ENCODE results near the gene RALGAPA1. TPM values are rescaled to one million over a fixed set of nuclear protein-coding genes. Genes with fewer than 3 reads are reported as not detected.

The RALGAPA1 gene
- total and polyA plus RNA-seq, 2 of the 13 experiments (the other 11 are each of a cell fraction or from before 2014, with no cell fraction given) = 65.0 to 89.2 TPM

DNA sequence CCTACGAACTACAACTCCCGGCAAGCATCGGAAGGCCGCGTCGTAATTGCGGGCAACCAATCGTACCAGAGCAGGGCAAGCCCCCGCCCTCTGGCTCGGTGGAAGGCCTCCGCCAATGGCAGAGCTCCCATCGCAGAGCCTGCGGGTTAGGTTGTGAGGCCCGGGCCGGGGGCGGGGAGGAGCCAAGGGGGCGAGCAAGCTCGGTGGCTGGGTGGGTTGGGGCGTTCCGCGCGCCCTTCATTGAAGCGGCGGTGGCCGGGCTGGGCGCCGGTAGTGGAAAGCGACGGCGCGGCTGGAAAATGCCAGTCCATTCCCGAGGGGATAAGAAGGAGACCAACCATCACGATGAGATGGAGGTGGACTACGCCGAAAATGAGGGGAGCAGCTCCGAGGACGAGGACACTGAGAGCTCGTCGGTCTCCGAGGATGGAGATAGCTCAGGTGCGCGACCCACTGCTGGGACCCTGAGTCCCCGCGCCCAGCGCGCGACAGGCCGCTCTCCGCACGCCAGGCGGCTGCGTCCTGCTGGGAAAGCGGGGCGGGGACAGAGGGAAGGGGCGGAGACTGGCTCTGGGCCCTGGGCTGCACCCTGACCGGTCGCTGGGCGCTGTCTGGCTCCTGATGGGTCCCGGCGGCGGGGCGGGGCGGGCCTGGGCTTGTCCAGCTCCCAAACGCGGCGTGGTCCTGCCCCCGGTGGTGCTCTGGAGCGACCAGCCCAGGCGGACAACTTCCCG is 17.3 kb upstream of the RALGAPA1 start, which contains the start of gene BRMS1L (continued):
- peak; percentile 92 for TF ChIP-seq HOXA3 (CRISPR knock-in tag; IDR thresholded peaks at IDR 0.05)
- TF ChIP-seq ZNF101 (CRISPR knock-in tag; IDR thresholded peaks at IDR 0.05; ENCODE audit: borderline replicate concordance, low read depth) = peak; percentile 99
- peak; percentile 95 for TF ChIP-seq ZNF781 (CRISPR knock-in tag; IDR thresholded peaks at IDR 0.05; ENCODE audit: borderline replicate concordance, not compliant biosample characterization)
- peak; percentile 99 for TF ChIP-seq MED8 (CRISPR knock-in tag; IDR thresholded peaks at IDR 0.05; ENCODE audit: insufficient replicate concordance)
- TF ChIP-seq, protein P1, sequence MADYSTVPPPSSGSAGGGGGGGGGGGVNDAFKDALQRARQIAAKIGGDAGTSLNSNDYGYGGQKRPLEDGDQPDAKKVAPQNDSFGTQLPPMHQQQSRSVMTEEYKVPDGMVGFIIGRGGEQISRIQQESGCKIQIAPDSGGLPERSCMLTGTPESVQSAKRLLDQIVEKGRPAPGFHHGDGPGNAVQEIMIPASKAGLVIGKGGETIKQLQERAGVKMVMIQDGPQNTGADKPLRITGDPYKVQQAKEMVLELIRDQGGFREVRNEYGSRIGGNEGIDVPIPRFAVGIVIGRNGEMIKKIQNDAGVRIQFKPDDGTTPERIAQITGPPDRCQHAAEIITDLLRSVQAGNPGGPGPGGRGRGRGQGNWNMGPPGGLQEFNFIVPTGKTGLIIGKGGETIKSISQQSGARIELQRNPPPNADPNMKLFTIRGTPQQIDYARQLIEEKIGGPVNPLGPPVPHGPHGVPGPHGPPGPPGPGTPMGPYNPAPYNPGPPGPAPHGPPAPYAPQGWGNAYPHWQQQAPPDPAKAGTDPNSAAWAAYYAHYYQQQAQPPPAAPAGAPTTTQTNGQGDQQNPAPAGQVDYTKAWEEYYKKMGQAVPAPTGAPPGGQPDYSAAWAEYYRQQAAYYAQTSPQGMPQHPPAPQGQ (CRISPR knock-in tag; IDR thresholded peaks at IDR 0.05; ENCODE audit: borderline replicate concordance) = peak; percentile 99
- TF ChIP-seq, protein P2, sequence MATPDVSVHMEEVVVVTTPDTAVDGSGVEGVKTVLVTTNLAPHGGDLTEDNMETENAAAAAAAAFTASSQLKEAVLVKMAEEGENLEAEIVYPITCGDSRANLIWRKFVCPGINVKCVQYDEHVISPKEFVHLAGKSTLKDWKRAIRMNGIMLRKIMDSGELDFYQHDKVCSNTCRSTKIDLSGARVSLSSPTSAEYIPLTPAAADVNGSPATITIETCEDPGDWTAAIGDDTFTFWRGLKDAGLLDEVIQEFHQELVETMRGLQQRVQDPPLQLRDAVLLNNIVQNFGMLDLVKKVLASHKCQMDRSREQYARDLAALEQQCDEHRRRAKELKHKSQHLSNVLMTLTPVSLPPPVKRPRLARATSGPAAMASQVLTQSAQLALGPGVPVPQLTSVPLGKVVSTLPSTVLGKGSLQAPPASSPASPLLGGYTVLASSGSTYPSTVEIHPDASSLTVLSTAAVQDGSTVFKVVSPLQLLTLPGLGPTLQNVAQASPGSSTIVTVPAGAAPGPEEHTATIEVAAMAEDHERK (CRISPR knock-in tag; IDR thresholded peaks at IDR 0.05; ENCODE audit: low read depth) = peak; percentile 50; the same call in 1 of the 2 replicates
- TF ChIP-seq TBL1XR1 (IDR thresholded peaks at IDR 0.05; ENCODE audit: borderline replicate concordance, low read length, partially characterized antibody) = peak; percentile 57
- TF ChIP-seq, protein P3, sequence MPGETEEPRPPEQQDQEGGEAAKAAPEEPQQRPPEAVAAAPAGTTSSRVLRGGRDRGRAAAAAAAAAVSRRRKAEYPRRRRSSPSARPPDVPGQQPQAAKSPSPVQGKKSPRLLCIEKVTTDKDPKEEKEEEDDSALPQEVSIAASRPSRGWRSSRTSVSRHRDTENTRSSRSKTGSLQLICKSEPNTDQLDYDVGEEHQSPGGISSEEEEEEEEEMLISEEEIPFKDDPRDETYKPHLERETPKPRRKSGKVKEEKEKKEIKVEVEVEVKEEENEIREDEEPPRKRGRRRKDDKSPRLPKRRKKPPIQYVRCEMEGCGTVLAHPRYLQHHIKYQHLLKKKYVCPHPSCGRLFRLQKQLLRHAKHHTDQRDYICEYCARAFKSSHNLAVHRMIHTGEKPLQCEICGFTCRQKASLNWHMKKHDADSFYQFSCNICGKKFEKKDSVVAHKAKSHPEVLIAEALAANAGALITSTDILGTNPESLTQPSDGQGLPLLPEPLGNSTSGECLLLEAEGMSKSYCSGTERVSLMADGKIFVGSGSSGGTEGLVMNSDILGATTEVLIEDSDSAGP (CRISPR knock-in tag; IDR thresholded peaks at IDR 0.05; ENCODE audit: borderline replicate concordance) = peak; percentile 98
- TF ChIP-seq NCOA5 (CRISPR knock-in tag; IDR thresholded peaks at IDR 0.05) = no peak
- TF ChIP-seq EP300 (IDR thresholded peaks at IDR 0.05; ENCODE audit: low read depth in 2 of 2, low read length in 2 of 2) = peak in 1 of 2 experiments; percentile 50; a peak in 2 of 4 replicates
- TF ChIP-seq EP300 (CRISPR knock-in tag; IDR thresholded peaks at IDR 0.05; ENCODE audit: borderline replicate concordance) = peak; percentile 67
- peak; percentile 85; the same call in 1 of the 2 replicates for TF ChIP-seq ZBTB8A (CRISPR knock-in tag; IDR thresholded peaks at IDR 0.05; ENCODE audit: borderline replicate concordance, low read depth)
- TF ChIP-seq BCL6 (CRISPR knock-in tag; IDR thresholded peaks at IDR 0.05) = peak; percentile 82
- peak; percentile 66 for TF ChIP-seq RBAK (CRISPR knock-in tag; IDR thresholded peaks at IDR 0.05)
- TF ChIP-seq, protein P4, sequence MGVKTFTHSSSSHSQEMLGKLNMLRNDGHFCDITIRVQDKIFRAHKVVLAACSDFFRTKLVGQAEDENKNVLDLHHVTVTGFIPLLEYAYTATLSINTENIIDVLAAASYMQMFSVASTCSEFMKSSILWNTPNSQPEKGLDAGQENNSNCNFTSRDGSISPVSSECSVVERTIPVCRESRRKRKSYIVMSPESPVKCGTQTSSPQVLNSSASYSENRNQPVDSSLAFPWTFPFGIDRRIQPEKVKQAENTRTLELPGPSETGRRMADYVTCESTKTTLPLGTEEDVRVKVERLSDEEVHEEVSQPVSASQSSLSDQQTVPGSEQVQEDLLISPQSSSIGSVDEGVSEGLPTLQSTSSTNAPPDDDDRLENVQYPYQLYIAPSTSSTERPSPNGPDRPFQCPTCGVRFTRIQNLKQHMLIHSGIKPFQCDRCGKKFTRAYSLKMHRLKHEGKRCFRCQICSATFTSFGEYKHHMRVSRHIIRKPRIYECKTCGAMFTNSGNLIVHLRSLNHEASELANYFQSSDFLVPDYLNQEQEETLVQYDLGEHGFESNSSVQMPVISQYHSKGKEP (CRISPR knock-in tag; IDR thresholded peaks at IDR 0.05) = peak; percentile 96
- TF ChIP-seq FOSL1 (CRISPR knock-in tag; IDR thresholded peaks at IDR 0.05; ENCODE audit: borderline replicate concordance) = peak; percentile 39; the same call in 1 of the 2 replicates
